H1 (cell line): ENCODE measurements around the gene RIN3. TPM values are rescaled to one million over a fixed set of nuclear protein-coding genes. Genes with fewer than 3 reads are reported as not detected.

Source experiments
- CTCF ChIP-seq, 3 experiments: IDR thresholded peaks; 1 replicate in 2 of 3; 2 replicates in 1 of 3; pipeline versions ENCODE4 v1.5.1 to v1.6.1; 2011; ENCODE audit warnings: low read length in 3 of 3, mild to moderate bottlenecking in 3 of 3, inconsistent platforms in 2 of 3, low read depth in 1 of 3, moderate library complexity in 1 of 3; ENCODE audit not compliant: insufficient read depth in 1 of 3; ENCODE audit errors: control extremely low read depth in 1 of 3
- EZH2 ChIP-seq: fragments of 200-600 bp; sonication (generic); IDR thresholded peaks from 2 replicates; pipeline ENCODE4 v1.7.1; 2012; ENCODE audit warnings: low read depth, mild to moderate bottlenecking, moderate library complexity, low read length, inconsistent platforms; ENCODE audit not compliant: severe bottlenecking
- SIN3A ChIP-seq, 2 experiments: IDR thresholded peaks in 1 of 2; conservative IDR thresholded peaks in 1 of 2; 2 replicates each; pipeline ENCODE4 v1.6.1; 2011 to 2012; ENCODE audit warnings: low read length in 2 of 2, improper control_type of control experiment in 1 of 2, low read depth in 1 of 2, mild to moderate bottlenecking in 1 of 2
- polyA plus RNA-seq, 7 experiments: library from polyadenylated mRNA; depleted of rRNA in 3 of 7; stranded (reverse) in 5 of 7; unstranded in 2 of 7; fragments of >200 nt in 5 of 7; fragments of 200-250 nt in 2 of 7; gene quantifications; 1 replicate in 5 of 7; 2 replicates in 1 of 7; 4 replicates in 1 of 7; pipeline versions ENCODE4 v1.2.1 to v1.2.3, GENCODE V29; 2011 to 2013; ENCODE audit warnings: missing spikeins in 2 of 7, mixed read lengths in 2 of 7
- total RNA-seq: library from RNA; stranded (reverse); fragmentation: NEBNext Ultra II Directional; extraction: Animal tissue kit (Norgen Biotek cat#: 25700); gene quantifications from 2 replicates; pipeline ENCODE4 v1.2.1, GENCODE V29; 2021

RIN3 gene
- total and polyA plus RNA-seq, 2 of the 8 experiments (the other 6 are each of a cell fraction or from before 2014, with no cell fraction given), result 0.59 to 1.5 TPM

DNA sequence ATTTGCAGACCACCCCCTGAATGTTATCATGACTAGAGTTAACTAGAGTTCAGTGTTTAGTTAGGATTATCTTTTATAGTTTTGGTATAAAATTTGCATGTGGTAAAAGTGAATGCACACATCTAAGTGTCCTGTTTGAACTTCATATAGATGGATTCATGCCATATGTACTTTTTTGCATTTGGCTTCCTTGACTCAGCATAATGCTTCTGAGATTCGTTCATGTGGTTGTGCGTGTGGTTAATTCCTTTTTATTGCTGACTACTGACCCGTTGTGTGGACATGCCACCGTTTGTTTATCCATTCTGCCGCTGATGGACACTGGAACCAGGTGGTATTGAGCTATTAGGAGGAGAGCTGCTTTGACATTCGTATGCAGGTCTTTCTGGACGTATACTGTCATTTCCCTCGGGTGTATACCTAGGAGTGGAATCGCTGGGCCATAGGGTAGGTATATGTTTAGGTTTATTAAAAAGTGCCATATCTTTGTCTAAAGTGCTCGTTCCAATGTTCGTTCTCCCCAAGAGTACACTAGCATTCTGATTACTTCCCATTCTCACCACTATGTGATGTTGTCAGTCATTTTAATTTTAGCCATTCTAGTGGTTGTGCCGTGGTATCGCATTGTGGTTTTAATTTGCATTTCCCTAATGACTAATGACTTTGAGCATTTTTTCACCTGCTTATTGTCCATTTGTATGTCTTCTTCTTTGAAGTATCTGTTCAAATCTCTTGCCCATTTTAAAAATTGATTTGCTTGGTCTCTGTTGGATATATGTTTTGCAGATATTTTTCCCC lies 37.7 kb downstream of the RIN3 start (continued):
- TF ChIP-seq CTCF (IDR thresholded peaks at IDR 0.05; ENCODE audit: control extremely low read depth in 1 of 3, insufficient read depth in 1 of 3, low read depth in 1 of 3, low read length in 3 of 3), result no peak
- no peak for TF ChIP-seq EZH2
- TF ChIP-seq SIN3A (conservative IDR thresholded peaks at IDR 0.05 in 1 of 2, IDR thresholded peaks at IDR 0.05 in 1 of 2; ENCODE audit: low read depth in 1 of 2, low read length in 2 of 2), result no peak
